H1 (cell line): Measurements from ENCODE around the gene PPIB. TPM values are rescaled to one million over a fixed set of nuclear protein-coding genes. Genes with fewer than 3 reads are reported as not detected.

Source experiments
- BACH1 ChIP-seq: IDR thresholded peaks from 2 replicates; pipeline ENCODE4 v1.6.1; 2012; ENCODE audit warnings: low read length, improper control_type of control experiment
- polyA plus RNA-seq, 7 experiments: library from polyadenylated mRNA; depleted of rRNA in 3 of 7; stranded (reverse) in 5 of 7; unstranded in 2 of 7; fragments of >200 nt in 5 of 7; fragments of 200-250 nt in 2 of 7; gene quantifications; 1 replicate in 5 of 7; 2 replicates in 1 of 7; 4 replicates in 1 of 7; pipeline versions ENCODE4 v1.2.1 to v1.2.3, GENCODE V29; 2011 to 2013; ENCODE audit warnings: missing spikeins in 2 of 7, mixed read lengths in 2 of 7
- total RNA-seq: library from RNA; stranded (reverse); fragmentation: NEBNext Ultra II Directional; extraction: Animal tissue kit (Norgen Biotek cat#: 25700); gene quantifications from 2 replicates; pipeline ENCODE4 v1.2.1, GENCODE V29; 2021

PPIB gene
- total and polyA plus RNA-seq, 2 of the 8 experiments (the other 6 are each of a cell fraction or from before 2014, with no cell fraction given) = 558 to 579 TPM

- TF ChIP-seq BACH1 = no peak
Measured at GRCh38 chr15:64131547-64131946, 31.3 kb downstream of the PPIB start (continued).
